Activated CD8-positive, alpha-beta memory T cell treated with anti-CD3 and anti-CD28 coated beads, Interleukin-2, amount 50 U/mL, for 24 hours (primary cell): ENCODE measurements around the gene MAGEA2B.
"Not testable (repeated sequence)": the region's sequence is repeated elsewhere in the genome, so short reads cannot be mapped to it uniquely, and the experiment has no call there.

Experiments
- DNase-seq: peaks from one replicate; pipeline ENCODE4 v3.0.0-alpha.2; 2020; ENCODE audit errors: extremely low read depth

Gene MAGEA2B

DNA sequence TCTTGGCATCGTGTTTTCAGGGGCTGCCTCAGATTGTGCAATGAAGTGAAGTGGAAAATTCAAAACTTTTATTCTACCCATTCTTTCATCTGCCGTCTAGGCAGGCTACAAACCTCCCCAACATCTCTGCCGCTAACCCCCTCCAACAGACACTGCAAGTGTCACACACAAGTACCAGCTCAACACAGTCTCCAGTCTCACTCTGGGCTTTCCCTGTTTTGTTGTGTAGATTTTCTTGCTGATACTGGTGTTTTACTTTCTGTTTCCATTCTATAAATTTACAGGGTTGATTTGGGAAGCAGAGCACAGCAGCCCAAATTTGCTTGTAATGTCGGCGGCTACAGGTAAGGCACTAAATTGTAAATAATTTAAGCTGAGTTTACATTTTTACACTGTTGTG is 40.4 kb downstream of the MAGEA2B start:
- DNase-seq = not testable (repeated sequence)

DNA sequence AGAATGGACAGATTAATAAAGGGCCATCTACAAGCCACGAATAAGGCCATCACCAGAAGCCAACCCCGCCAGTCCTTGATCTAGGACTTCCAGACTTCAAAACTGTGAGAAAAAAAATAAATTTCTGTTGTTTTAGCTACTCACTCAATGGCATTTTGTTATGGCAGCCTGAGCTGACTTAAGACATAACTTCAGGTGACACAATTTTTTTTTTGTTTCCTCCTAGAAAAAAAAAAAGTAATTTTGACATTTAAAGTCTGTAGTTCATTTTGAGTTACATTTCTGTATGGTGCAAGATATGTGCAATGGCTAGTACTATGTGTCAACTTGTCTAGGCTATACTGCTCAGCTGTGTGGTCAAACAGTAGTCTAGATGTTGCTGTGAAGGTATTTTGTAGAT is 44.5 kb downstream of the MAGEA2B start, which contains the start of gene CSAG3:
Gene CSAG3, plus strand, starts transcription at position 301 of the 400 bp plus-strand sequence.
- DNase-seq = not testable (repeated sequence)

DNA sequence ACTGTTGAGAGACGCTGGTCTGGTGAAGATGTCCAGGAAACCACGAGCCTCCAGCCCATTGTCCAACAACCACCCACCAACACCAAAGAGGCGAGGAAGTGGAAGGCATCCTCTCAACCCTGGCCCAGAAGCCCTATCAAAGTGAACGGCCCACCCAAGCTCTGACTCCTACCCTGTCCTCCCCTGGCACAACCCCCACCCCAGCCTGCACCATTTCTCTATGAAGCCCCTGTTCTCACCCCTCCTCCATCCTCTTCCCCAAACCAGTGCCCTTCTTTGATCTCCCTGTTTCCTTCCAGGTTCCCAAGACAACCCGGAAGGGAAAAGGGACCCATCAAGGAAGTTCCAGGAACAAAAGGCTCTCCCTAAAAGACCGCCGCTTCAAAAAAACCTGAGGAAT is 45.1 kb downstream of the MAGEA2B start:
- DNase-seq = not testable (repeated sequence)

DNA sequence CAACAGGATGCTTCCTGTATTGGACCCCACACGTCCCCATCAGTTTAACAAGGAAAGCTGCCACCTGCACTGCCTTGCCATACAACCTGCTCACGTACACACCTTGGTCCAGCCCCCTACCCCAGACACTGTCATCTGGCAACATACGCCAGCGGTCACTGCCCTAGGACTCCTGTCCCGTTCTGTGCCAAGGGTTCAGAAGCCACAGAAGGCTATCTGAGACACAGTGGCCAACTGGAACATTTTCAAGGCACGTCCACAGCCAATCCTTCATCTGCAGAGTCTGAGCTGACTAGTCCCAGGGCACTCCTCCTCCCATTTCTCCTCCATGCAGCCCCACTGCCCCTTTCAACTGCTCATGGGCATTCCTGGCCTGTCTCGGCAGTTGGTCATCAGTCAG is 47.2 kb downstream of the MAGEA2B start:
- DNase-seq = not testable (repeated sequence)

DNA sequence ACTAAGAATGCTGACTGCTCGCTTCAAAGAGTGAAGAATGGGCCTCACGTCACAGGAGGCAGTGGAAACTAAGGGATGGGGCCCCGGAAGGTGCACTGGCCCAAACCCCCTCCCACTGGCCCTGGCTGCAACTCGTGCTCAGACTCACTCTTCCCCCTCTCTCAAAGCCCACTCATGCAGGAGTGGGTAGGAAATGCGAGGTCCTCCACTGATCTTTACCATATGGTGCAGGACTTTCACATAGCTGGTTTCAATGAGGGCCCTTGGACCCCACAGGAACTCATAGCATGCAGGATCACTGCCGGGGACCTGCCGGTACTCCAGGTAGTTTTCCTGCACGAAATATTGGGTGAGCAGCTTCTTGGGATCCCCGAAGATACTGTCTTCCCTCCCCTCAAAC is 52.1 kb downstream of the MAGEA2B start:
- DNase-seq = not testable (repeated sequence)
